NCI-H1436 (cell line): Measurements from ENCODE around the gene PLEKHG4.

Source experiments
- DNase-seq: peaks from one replicate; lab custom pipeline; 2025; lab: John Stamatoyannopoulos, UW

The PLEKHG4 gene

GRCh38 chr16:67291461-67291860, 12.1 kb downstream of the PLEKHG4 start:
- DNase-seq, result no peak

GRCh38 chr16:67294171-67294757, 14.9 kb downstream of the PLEKHG4 start:
- DNase-seq, result no peak

GRCh38 chr16:67294938-67295361, 15.6 kb downstream of the PLEKHG4 start:
- no peak for DNase-seq

GRCh38 chr16:67296420-67296819, 17.1 kb downstream of the PLEKHG4 start:
- DNase-seq, result no peak

- no peak for DNase-seq
These were observed 18.9 kb downstream of the PLEKHG4 start for GRCh38 chr16:67298277-67298676.

GRCh38 chr16:67299269-67299668, 19.9 kb downstream of the PLEKHG4 start:
- DNase-seq, result no peak

- no peak for DNase-seq
These were observed 21.9 kb downstream of the PLEKHG4 start for GRCh38 chr16:67301080-67301782.

- no peak for DNase-seq
These were observed 22.7 kb downstream of the PLEKHG4 start for GRCh38 chr16:67302076-67302475.

- DNase-seq, result no peak
These were observed 23.6 kb downstream of the PLEKHG4 start for GRCh38 chr16:67302970-67303369.

GRCh38 chr16:67304020-67304419, 24.7 kb downstream of the PLEKHG4 start:
- DNase-seq, result no peak

- no peak for DNase-seq
These were observed 26.1 kb downstream of the PLEKHG4 start for GRCh38 chr16:67305216-67306071.

GRCh38 chr16:67310561-67310960, 31.2 kb downstream of the PLEKHG4 start:
- DNase-seq, result no peak

GRCh38 chr16:67311607-67312488, 32.5 kb downstream of the PLEKHG4 start:
- no peak for DNase-seq

- no peak for DNase-seq
These were observed 33.4 kb downstream of the PLEKHG4 start for GRCh38 chr16:67312719-67313118.

GRCh38 chr16:67317853-67318252, 38.5 kb downstream of the PLEKHG4 start:
- DNase-seq, result no peak

GRCh38 chr16:67326115-67326471, 46.8 kb downstream of the PLEKHG4 start:
- no peak for DNase-seq

- DNase-seq, result peak; percentile 82
These were observed 47.4 kb downstream of the PLEKHG4 start, which contains the start of the genes KCTD19 and LRRC36 for GRCh38 chr16:67326472-67327309. Gene KCTD19, minus strand, starts transcription at chr16:67326741. Its CDS starts 34 bp downstream, at chr16:67326707. Gene LRRC36, plus strand, starts transcription at chr16:67326815. Its CDS starts 48 bp downstream, at chr16:67326863.

- no peak for DNase-seq
These were observed 48.4 kb downstream of the PLEKHG4 start for GRCh38 chr16:67327743-67328142.

GRCh38 chr16:67329901-67330300, 50.6 kb downstream of the PLEKHG4 start:
- no peak for DNase-seq

- DNase-seq, result no peak
These were observed 54.0 kb downstream of the PLEKHG4 start for GRCh38 chr16:67333315-67333714.

- DNase-seq, result no peak
These were observed 56.8 kb downstream of the PLEKHG4 start for GRCh38 chr16:67336116-67336515.
